COLO668 (cell line): ENCODE measurements around the gene ADCY2.

Experiments used
- DNase-seq: peaks from one replicate; lab custom pipeline; 2025; ENCODE audit not compliant: unreplicated experiment; lab: John Stamatoyannopoulos, UW

The ADCY2 gene

GRCh38 chr5:7586480-7586879, 190.5 kb downstream of the ADCY2 start:
- DNase-seq = no peak

DNA sequence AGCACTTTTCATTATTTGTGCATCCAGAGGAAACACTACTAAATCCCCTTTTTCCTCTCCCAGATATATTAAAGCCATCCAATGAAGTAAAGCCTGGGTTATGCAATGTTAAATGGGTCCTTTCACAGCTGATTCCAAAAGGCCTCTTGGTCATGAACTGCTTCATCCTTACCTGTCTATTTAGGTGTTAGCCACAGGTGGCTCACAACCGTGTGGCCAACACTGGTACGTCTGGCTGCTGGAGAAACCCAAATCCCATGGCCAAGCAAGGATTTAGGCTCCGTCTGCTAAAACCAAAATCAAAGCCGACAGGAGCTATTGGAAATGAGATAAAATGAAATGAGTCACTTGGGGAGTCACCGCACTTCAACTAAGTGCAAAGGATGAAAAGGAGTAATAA, 193.9 kb downstream of the ADCY2 start:
- DNase-seq = no peak

GRCh38 chr5:7592910-7593309, 197.0 kb downstream of the ADCY2 start:
- DNase-seq = peak; percentile 43

- no peak for DNase-seq
Observed at GRCh38 chr5:7597059-7597642, 201.2 kb downstream of the ADCY2 start.

DNA sequence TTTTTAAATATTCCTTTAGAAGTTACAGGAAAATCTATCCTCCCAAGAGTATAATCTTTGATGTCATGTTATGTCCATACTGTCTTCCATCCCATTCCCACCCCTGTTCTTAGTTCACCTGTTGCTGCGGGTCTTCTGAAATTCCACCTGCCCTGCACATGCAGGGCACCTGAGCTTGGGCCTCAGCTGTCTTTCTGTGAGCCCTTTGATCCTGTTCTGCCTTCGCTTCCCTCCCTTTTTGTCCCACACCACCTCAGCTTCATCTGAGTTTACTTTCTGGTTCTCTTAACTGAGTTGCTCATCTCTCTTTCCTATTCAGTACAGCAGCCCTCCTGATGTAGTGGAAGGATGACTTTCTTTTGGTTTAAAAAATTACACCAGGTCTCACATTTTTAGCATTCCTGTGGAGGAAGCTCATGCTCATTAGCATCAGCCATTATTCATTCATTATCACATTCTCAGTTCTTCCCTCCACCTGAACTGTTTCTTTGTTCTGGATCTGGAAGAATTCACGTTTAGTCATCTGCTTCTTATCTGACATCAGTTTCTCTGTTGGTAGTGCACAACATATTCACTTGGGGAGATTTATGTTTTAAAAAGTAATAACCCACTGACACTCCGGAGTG, 211.0 kb downstream of the ADCY2 start:
- DNase-seq = no peak

- no peak for DNase-seq
Observed at GRCh38 chr5:7608772-7609171, 212.8 kb downstream of the ADCY2 start.

DNA sequence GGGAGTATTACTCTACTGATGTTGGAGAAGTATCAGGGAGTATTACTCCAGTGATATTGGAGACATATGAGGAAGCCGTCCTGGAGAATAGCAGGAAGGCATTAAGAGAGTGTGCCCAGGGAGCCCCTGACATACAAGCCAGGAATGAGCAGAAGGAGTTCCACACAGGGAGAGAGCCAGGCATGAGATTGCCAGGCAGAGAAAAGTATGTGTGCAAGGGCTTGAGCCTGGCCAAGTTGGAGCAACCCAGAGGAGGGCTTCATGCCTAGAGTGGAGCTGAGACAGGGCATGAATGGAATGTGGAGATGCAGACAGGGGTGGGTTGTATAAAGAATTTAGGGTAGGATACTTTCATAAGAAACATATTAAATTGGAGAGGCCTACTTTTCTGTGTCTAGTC, 213.8 kb downstream of the ADCY2 start:
- no peak for DNase-seq

GRCh38 chr5:7610531-7611177, 214.7 kb downstream of the ADCY2 start:
- no peak for DNase-seq

GRCh38 chr5:7611518-7611917, 215.6 kb downstream of the ADCY2 start:
- DNase-seq = no peak

DNA sequence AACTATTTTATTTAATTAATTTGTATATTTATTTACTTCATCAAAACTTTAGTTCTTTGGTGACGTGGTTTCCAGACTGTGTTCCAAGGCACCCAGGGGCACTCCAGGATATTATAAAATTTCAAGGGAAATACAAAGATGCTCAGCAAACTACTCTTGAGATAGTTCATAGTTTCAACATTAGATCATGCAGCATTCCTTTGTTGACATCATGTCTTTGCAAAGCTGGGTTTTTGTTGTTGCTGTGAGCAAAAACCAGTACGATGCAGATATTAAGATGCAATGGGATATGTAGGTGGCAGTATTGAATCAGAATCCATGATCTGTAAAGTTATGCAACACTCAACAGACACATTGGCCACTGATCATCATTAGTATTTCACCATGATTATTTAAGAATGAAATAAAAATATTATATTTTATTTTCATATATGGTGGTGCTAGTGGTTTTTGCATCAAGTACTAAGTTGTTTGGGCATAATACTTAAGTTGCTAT, 219.7 kb downstream of the ADCY2 start:
- DNase-seq = no peak

- DNase-seq = no peak
Observed at GRCh38 chr5:7616897-7617296, 221.0 kb downstream of the ADCY2 start.

DNA sequence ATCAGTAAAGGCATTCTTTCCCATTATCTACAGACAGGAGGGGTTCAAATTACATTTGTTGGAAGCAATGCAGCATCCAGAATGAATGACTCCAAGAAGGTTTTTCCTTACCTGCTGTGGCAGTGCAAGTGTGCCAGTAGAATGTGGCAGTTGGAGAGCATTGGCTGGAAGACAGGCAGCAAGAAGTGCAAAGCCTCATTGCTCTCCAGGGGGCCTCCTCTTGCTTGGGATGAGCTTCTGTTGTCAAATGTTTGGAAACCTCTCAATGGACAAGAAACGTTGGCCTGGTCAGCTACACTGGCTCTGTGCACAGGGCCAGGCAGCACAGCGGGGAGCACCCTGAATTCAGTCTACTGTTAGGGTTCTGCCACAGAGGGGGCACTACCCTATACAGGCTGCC, 226.6 kb downstream of the ADCY2 start:
- no peak for DNase-seq

DNA sequence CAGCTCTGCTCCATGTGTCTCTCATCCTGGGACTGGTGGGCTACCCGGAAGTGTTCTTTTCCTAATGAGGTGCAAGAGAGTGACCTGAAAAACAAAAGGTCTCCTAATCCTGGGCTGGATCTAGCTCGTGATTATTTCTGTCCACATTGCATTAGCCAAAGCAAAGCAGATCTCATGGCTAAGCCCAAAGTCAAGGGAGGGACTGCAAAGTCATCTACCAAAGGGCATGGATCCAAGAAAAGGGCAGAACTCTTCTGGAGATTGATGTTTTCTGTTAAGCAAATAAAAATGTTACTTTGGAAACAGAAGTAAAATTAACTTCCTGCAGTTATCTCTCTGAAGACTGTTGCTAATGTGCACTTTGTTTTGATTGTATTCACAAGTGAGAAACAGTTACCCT, 229.8 kb downstream of the ADCY2 start:
- no peak for DNase-seq

DNA sequence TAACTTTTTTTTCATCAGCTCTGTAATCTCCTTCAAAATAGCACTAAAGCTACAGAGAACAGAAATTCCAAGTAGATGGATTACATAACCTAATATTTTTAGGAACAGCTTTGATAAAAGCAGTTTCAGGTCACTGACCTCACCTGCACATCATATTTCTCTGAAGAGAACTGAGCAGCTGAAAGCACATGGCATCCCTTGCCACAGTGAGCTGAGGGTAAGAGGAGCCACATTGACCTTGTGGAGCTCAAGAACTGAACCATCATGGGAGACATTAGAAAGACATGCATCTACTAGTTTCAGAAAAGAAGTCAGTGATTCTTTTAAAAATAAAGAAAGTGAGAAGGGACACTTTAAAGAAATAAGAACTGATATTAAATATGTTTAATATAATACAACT, 232.3 kb downstream of the ADCY2 start:
- no peak for DNase-seq

DNA sequence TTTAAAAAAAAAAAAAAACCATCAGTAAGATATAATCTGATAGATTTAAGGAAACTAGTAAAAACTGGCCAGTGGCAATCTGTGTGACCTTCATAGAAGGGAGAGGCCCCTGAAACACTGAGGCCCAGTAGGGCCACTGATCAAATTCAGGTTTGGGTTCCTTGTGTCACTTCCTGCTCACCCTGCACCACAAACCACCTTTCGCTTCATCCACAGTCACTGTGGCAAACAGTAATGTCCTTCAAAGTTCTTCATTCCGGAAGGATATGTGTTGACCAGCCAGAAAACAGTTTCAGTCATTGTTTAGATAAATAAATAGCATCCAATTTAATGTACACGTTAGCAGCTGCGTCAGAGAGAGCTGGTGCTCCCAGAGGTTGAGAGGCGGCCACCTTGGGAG, 232.9 kb downstream of the ADCY2 start:
- DNase-seq = no peak

GRCh38 chr5:7629561-7629960, 233.6 kb downstream of the ADCY2 start:
- DNase-seq = no peak

DNA sequence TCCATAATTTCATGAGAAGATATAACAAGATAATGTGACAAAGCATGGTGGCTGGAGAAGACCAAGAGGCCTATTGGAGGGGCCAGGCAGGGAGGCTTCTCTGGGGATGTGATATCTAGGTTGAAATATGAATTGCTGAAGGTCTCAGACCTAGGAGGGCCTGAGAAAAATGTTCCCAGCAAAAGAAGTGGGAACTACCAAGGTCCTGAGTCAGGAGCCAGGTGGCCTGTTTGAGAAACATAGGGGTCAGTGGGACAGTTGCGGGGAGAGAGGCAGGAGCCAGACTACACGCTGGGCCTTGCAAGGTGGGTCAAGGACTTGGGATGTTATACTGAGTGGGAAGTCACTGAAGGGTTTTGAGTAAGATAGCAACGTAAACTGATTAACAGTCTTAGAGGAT, 238.9 kb downstream of the ADCY2 start:
- DNase-seq = no peak

- DNase-seq = no peak
Observed at GRCh38 chr5:7638456-7638855, 242.5 kb downstream of the ADCY2 start.

DNA sequence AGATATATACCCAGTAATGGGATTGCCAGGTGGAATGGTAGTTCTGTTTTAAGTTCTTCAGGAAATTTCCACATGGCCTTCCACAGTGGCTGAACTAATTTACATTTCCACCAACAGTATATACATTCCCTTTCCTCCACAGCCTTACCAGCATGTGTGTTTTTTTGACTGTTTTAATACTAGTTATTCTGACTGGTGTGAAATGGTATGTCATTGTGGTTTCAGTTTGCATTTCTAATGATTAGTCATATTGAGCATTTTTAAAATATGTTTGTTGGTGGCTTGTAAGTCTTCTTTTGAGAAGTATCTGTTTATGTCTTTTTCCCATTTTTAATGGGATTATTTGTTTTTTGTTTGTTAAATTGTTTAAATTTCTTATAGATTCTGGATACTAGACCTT, 246.1 kb downstream of the ADCY2 start:
- DNase-seq = no peak

DNA sequence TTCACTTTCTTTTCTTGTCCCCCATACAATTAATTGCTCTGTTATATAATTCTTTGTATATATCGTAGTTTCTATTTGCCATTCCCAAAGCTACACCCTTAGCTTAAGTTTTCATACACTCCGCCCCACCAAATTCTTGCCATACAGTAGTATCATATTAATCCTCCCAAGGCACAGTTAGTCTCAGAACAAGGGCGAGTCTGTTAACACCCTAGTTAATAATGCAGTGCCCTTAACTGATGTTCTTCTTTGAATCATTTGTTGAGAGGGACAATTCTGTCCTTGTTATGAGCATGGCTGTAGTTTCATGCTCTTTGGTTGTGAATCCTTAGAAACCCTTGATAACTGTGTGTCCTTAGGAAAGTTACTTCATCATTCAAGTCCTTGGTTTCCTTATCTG, 248.8 kb downstream of the ADCY2 start:
- DNase-seq = no peak

DNA sequence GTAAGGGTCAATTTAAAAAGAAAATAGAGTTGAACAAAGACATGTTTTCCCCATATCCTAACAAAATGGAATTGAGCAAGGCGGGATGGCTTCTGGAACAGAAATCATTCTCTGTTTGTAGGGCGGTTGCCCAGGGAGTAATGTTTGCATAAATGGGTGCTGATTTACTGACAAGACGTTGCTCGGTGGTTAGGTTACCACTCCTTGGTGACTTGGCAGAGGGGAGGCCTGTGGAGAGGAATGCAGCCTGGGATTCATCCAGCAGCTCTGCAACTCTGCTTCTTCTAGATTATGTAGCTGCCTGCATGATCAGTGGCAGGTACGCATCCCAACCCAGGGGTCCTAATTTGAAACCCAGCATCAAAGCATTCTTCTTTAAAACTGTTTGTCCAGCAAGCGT, 254.8 kb downstream of the ADCY2 start:
- DNase-seq = no peak

- no peak for DNase-seq
Observed at GRCh38 chr5:7653046-7653445, 257.1 kb downstream of the ADCY2 start.

GRCh38 chr5:7657153-7657552, 261.2 kb downstream of the ADCY2 start:
- no peak for DNase-seq
